HepG2 (cell line): ENCODE results near the gene RTCA. TPM values are rescaled to one million over a fixed set of nuclear protein-coding genes. Genes with fewer than 3 reads are reported as not detected.
A peak's percentile ranks its signal among the peaks of the same experiment; 100 is the strongest.

Experiments
- ATAC-seq: fragments of 200-7000 bp; cut with Tn5 transposase; 3 replicates; pipeline ENCODE4 v1.9.1; 2020; ENCODE audit warnings: mild to moderate bottlenecking, moderate library complexity
- BruUV-seq: library from RNA; stranded (reverse); fragments of 400-500 nt; replicated peaks from 2 replicates; lab custom pipeline; 2021; lab: Mats Ljungman, UMichigan
- CTCF ChIA-PET: fragments of 300-600 bp; formaldehyde crosslinking; extraction: SDS; loops from one replicate; lab custom pipeline; 2021; ENCODE audit warnings: low total read pairs, inconsistent platforms, low intra/inter-chr PET ratio; lab: Yijun Ruan, JAX
- POLR2A ChIA-PET: fragments of 350-600 bp; sonication (Branson Sonifier 250); formaldehyde crosslinking; loops from one replicate; lab custom pipeline; 2020; ENCODE audit warnings: antibody characterized with exemption, inconsistent platforms; lab: Yijun Ruan, JAX
- DNase-seq: peaks from one replicate; pipeline ENCODE4 v3.0.0-alpha.2; 2015; ENCODE audit warnings: low spot score
- FAIRE-seq: peaks from 3 replicates; lab custom pipeline; 2011; peaks lifted over from hg19 to GRCh38; lab: Jason Lieb, UNC
- H2AFZ ChIP-seq: one replicate; pipeline ENCODE4 v1.6.1; 2011; ENCODE audit warnings: low read length, inconsistent platforms
- H3K27ac ChIP-seq: fragments of 300-600 bp; 3 replicates; pipeline ENCODE4 v1.8.0; 2011; ENCODE audit warnings: mixed run types, mild to moderate bottlenecking, mixed read lengths, low read length, inconsistent platforms; ENCODE audit not compliant: insufficient read depth; ENCODE audit errors: extremely low read length
- H3K27me3 ChIP-seq, 2 experiments: fragments of 200-600 bp in 1 of 2; 2 replicates in 1 of 2; 3 replicates in 1 of 2; pipeline versions ENCODE4 v1.6.0 to v1.8.0; 2011; ENCODE audit warnings: low read length in 2 of 2, mild to moderate bottlenecking in 2 of 2, moderate library complexity in 2 of 2, inconsistent platforms in 1 of 2; ENCODE audit not compliant: insufficient read depth in 2 of 2, control insufficient read depth in 1 of 2
- H3K36me3 ChIP-seq, 2 experiments: fragments of 200-600 bp in 1 of 2; replicated peaks in 1 of 2; 2 replicates in 1 of 2; 3 replicates in 1 of 2; pipeline versions ENCODE4 v1.5.1 to v1.8.0; 2011; ENCODE audit warnings: low read length in 2 of 2, inconsistent platforms in 1 of 2; ENCODE audit not compliant: insufficient read depth in 2 of 2, control insufficient read depth in 1 of 2
- H3K4me1 ChIP-seq: 2 replicates; pipeline ENCODE4 v1.5.1; 2012; ENCODE audit warnings: low read length, inconsistent platforms; ENCODE audit not compliant: insufficient read depth
- H3K4me2 ChIP-seq: 2 replicates; pipeline ENCODE4 v1.6.0; 2011; ENCODE audit warnings: low read depth, low read length, inconsistent platforms
- H3K4me3 ChIP-seq, 3 experiments: fragments of 200-600 bp in 1 of 3; sonication (generic), shearing (Covaris generic) in 1 of 3; replicated peaks in 1 of 3; 2 replicates each; pipeline ENCODE4 v1.5.1; 2011 to 2016; ENCODE audit warnings: low read length in 3 of 3, inconsistent platforms in 2 of 3, low read depth in 2 of 3, mild to moderate bottlenecking in 2 of 3, control low read depth in 1 of 3, mixed read lengths in 1 of 3; ENCODE audit not compliant: insufficient read depth in 1 of 3
- H3K79me2 ChIP-seq: one replicate; pipeline ENCODE4 v1.6.1; 2011; ENCODE audit warnings: low read length, inconsistent platforms; ENCODE audit not compliant: insufficient read depth
- H3K9ac ChIP-seq: 2 replicates; pipeline ENCODE4 v1.6.0; 2011; ENCODE audit warnings: mild to moderate bottlenecking, low read depth, low read length, inconsistent platforms; ENCODE audit not compliant: insufficient read depth
- H3K9me3 ChIP-seq: 2 replicates; pipeline ENCODE4 v1.5.1; 2012; ENCODE audit warnings: mild to moderate bottlenecking, low read length
- H4K20me1 ChIP-seq: 2 replicates; pipeline ENCODE4 v1.6.0; 2011; ENCODE audit warnings: inconsistent platforms, mild to moderate bottlenecking, low read length, moderate library complexity; ENCODE audit not compliant: insufficient read depth
- ATF7 ChIP-seq, 2 experiments: fragments of 450-650 bp in 1 of 2; sonication (generic) in 1 of 2; formaldehyde crosslinking in 1 of 2; IDR thresholded peaks; 2 replicates each; pipeline versions ENCODE4 v1.4.0 to v1.6.1; 2016 to 2020; ENCODE audit warnings: antibody characterized with exemption in 1 of 2, mild to moderate bottlenecking in 1 of 2, missing genetic modification reagents in 1 of 2
- CEBPB ChIP-seq: IDR thresholded peaks from 2 replicates; pipeline ENCODE4 v1.6.1; 2011; ENCODE audit warnings: low read depth, low read length, improper control_type of control experiment, borderline replicate concordance
- CEBPG ChIP-seq: IDR thresholded peaks from 2 replicates; pipeline ENCODE4 v1.6.1; 2016
- GTF3A ChIP-seq: sonication (generic); formaldehyde crosslinking; conservative IDR thresholded peaks from 2 replicates; pipeline ENCODE4 v1.4.0; 2020; ENCODE audit warnings: mild to moderate bottlenecking, missing genetic modification reagents
- HNRNPH1 ChIP-seq: fragments of 200-400 bp; formaldehyde crosslinking; optimal IDR thresholded peaks from 2 replicates; pipeline ENCODE3; 2017; ENCODE audit warnings: mild to moderate bottlenecking, low read depth, low read length
- KLF12 ChIP-seq: sonication (generic); formaldehyde crosslinking; IDR thresholded peaks from 2 replicates; pipeline ENCODE4 v1.4.0; 2020; ENCODE audit warnings: missing genetic modification reagents, borderline replicate concordance
- MED13 ChIP-seq: sonication (generic); formaldehyde crosslinking; IDR thresholded peaks from 2 replicates; pipeline ENCODE4 v1.5.0; 2020; ENCODE audit warnings: missing genetic modification reagents
- MIER2 ChIP-seq: IDR thresholded peaks from 2 replicates; pipeline ENCODE4 v1.6.1; 2016; ENCODE audit warnings: missing biosample characterization, missing genetic modification reagents
- THAP11 ChIP-seq: IDR thresholded peaks from 2 replicates; pipeline ENCODE4 v1.6.1; 2016; ENCODE audit warnings: missing biosample characterization, missing genetic modification reagents
- TRIM24 ChIP-seq: sonication (generic); formaldehyde crosslinking; IDR thresholded peaks from 2 replicates; pipeline ENCODE4 v1.8.0; 2022; ENCODE audit warnings: mild to moderate bottlenecking, missing genetic modification reagents
- ZBTB8A ChIP-seq: sonication (generic); formaldehyde crosslinking; IDR thresholded peaks from 2 replicates; pipeline ENCODE4 v1.4.0; 2020; ENCODE audit warnings: mild to moderate bottlenecking, low read depth, missing genetic modification reagents, borderline replicate concordance
- ZNF383 ChIP-seq: sonication (generic); formaldehyde crosslinking; IDR thresholded peaks from 2 replicates; pipeline ENCODE4 v1.4.0; 2020; ENCODE audit warnings: missing genetic modification reagents, mild to moderate bottlenecking, borderline replicate concordance
- ZNF883 ChIP-seq: sonication (generic); formaldehyde crosslinking; IDR thresholded peaks from 2 replicates; pipeline ENCODE4 v1.5.1; 2020; ENCODE audit warnings: mild to moderate bottlenecking, missing genetic modification reagents; ENCODE audit errors: not compliant biosample characterization
- ZZZ3 ChIP-seq: sonication (generic); formaldehyde crosslinking; IDR thresholded peaks from 2 replicates; pipeline ENCODE4 v1.4.0; 2020; ENCODE audit warnings: missing genetic modification reagents, mild to moderate bottlenecking, borderline replicate concordance
- WGBS: methylation state at CpG from one replicate; pipeline ENCODE4 v1.1.6; 2017; ENCODE audit warnings: low lambda C conversion rate; 5-methylcytosine and 5-hydroxymethylcytosine counted together
- in situ Hi-C: cut with HindIII; loops from 2 replicates; pipeline ENCODE4 v1.10.0; 2017; ENCODE audit warnings: low pct_unique_long_range_greater_than_20kb; ENCODE audit not compliant: extremely low pct_ligation_motif_present
- intact Hi-C: fragments of 100-400 bp; cut with micrococcal nuclease; formaldehyde crosslinking; loops from one replicate; pipeline ENCODE4 v1.10.0; 2022; ENCODE audit not compliant: unreplicated experiment
- polyA plus RNA-seq, 8 experiments: library from polyadenylated mRNA; depleted of rRNA in 3 of 8; stranded (reverse) in 7 of 8; unstranded in 1 of 8; fragments of >200 nt; fragmentation: Illumina TruSeq in 4 of 8; extraction: Trizol in 4 of 8; gene quantifications; 2 replicates each; pipeline versions ENCODE4 v1.2.1 to v1.2.3, GENCODE V29; 2011 to 2016; ENCODE audit warnings: low read depth in 4 of 8, missing spikeins in 1 of 8, mixed read lengths in 1 of 8; ENCODE audit not compliant: insufficient read depth in 1 of 8
- total RNA-seq, 5 experiments: library from RNA; depleted of rRNA; stranded (reverse); fragments of >200 nt; fragmentation: Illumina TruSeq; extraction: Trizol; gene quantifications; 2 replicates each; pipeline ENCODE4 v1.2.3, GENCODE V29; 2016; ENCODE audit warnings: low read depth in 1 of 5
- TF ChIP-seq, protein P1 (sequence below): sonication (generic); formaldehyde crosslinking; IDR thresholded peaks from 2 replicates; pipeline ENCODE4 v1.4.0; 2020; ENCODE audit warnings: mild to moderate bottlenecking, missing genetic modification reagents
- TF ChIP-seq, protein P2 (sequence below), 2 experiments: fragments of 450-650 bp in 1 of 2; sonication (generic) in 1 of 2; formaldehyde crosslinking; IDR thresholded peaks; 2 replicates each; pipeline versions ENCODE4 v1.5.0 to v1.8.0; 2020 to 2022; ENCODE audit warnings: mild to moderate bottlenecking in 1 of 2, missing genetic modification reagents in 1 of 2
- TF ChIP-seq, protein P3 (sequence below): IDR thresholded peaks from 2 replicates; pipeline ENCODE4 v1.6.1; 2016; ENCODE audit warnings: missing genetic modification reagents, missing compliant biosample characterization
- TF ChIP-seq, protein P4 (sequence below): sonication (generic); formaldehyde crosslinking; IDR thresholded peaks from 2 replicates; pipeline ENCODE4 v1.4.0; 2020; ENCODE audit warnings: missing genetic modification reagents, mild to moderate bottlenecking, borderline replicate concordance
- TF ChIP-seq, protein P5 (sequence below): sonication (generic); formaldehyde crosslinking; IDR thresholded peaks from 2 replicates; pipeline ENCODE4 v1.5.1; 2020; ENCODE audit warnings: mild to moderate bottlenecking, missing genetic modification reagents, borderline replicate concordance

Gene RTCA
- total and polyA plus RNA-seq, 2 of the 13 experiments (the other 11 are each of a cell fraction or from before 2014, with no cell fraction given) = 22.7 to 31.0 TPM

DNA sequence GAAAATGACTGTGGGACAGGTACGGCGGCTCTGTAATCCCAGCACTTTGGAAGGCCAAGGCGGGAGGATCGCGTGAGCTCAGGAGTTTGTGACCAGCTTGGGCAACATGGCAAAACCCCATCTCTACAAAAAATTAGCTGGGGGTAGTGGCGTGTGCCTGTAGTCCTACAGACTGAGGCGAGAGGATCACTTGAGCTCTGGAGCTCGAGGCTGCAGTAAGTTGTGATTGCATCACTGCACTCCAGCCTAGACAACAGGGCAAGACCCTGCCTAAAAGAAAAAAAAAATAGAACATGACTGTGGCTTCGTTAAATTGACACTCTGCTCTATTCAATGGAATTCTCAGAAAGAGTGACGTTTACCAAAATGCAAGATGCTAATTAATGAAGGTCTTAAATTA lies 12.5 kb upstream of the RTCA start:
- no peak overlapping the region for H3K9ac ChIP-seq
- peaks cover 31% of the 10 kb centered on the region for H3K4me1 ChIP-seq
- H3K79me2 ChIP-seq = peaks cover 10% of the 10 kb centered on the region
- H3K4me2 ChIP-seq = peak overlapping the region; percentile 68
- ATAC-seq = no peak
- ChIA-PET CTCF (no interaction called here), POLR2A (no interaction called here)
- H3K36me3 ChIP-seq = no peaks in the 10 kb centered on the region
- in situ Hi-C loops = no loop called here
- no peak for FAIRE-seq
- peaks cover 0 to 3% of the 10 kb centered on the region in 2 experiments; a peak in 1 of 5 replicates for H3K27me3 ChIP-seq
- BruUV-seq = no TSS peak
- intact Hi-C loops = loop anchor here (2.0 to 5.0 kb wide), 2 partner anchors 13 to 99 kb away; partner anchors contain the start of genes CDC14A and RTCA
- no peak for DNase-seq
- no peak overlapping the region for H3K27ac ChIP-seq
- H3K4me3 ChIP-seq = peak overlapping the region in 2 of 3 experiments; percentile 20 to 38; a peak in 2 of 6 replicates
- no peaks in the 10 kb centered on the region for H3K9me3 ChIP-seq
- H4K20me1 ChIP-seq = no peaks in the 10 kb centered on the region
- WGBS = 15% methylated on average over 10 of the region's 10 CpGs
- no peak overlapping the region for H2AFZ ChIP-seq
- TF ChIP-seq TRIM24 (no peak), ATF7 (IDR thresholded peaks at IDR 0.05) (0 out of 2 replicates have a peak, but pooled peaks have one; percentile 18), ATF7 (CRISPR knock-in tag; IDR thresholded peaks at IDR 0.05) (no peak), KLF12 (CRISPR knock-in tag) (no peak), MIER2 (CRISPR knock-in tag) (no peak), THAP11 (CRISPR knock-in tag) (no peak), ZZZ3 (CRISPR knock-in tag) (no peak), HNRNPH1 (no peak), CEBPB (peak; percentile 74), CEBPG (CRISPR knock-in tag) (peak; percentile 84), MED13 (CRISPR knock-in tag) (no peak), ZNF883 (no peak), ZNF383 (CRISPR knock-in tag) (no peak), ZBTB8A (no peak), GTF3A (CRISPR knock-in tag) (no peak)
- TF ChIP-seq, protein P1, sequence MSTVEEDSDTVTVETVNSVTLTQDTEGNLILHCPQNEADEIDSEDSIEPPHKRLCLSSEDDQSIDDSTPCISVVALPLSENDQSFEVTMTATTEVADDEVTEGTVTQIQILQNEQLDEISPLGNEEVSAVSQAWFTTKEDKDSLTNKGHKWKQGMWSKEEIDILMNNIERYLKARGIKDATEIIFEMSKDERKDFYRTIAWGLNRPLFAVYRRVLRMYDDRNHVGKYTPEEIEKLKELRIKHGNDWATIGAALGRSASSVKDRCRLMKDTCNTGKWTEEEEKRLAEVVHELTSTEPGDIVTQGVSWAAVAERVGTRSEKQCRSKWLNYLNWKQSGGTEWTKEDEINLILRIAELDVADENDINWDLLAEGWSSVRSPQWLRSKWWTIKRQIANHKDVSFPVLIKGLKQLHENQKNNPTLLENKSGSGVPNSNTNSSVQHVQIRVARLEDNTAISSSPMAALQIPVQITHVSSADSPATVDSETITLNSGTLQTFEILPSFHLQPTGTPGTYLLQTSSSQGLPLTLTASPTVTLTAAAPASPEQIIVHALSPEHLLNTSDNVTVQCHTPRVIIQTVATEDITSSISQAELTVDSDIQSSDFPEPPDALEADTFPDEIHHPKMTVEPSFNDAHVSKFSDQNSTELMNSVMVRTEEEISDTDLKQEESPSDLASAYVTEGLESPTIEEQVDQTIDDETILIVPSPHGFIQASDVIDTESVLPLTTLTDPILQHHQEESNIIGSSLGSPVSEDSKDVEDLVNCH = no peak
- TF ChIP-seq, protein P2, sequence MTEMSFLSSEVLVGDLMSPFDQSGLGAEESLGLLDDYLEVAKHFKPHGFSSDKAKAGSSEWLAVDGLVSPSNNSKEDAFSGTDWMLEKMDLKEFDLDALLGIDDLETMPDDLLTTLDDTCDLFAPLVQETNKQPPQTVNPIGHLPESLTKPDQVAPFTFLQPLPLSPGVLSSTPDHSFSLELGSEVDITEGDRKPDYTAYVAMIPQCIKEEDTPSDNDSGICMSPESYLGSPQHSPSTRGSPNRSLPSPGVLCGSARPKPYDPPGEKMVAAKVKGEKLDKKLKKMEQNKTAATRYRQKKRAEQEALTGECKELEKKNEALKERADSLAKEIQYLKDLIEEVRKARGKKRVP (CRISPR knock-in tag; IDR thresholded peaks at IDR 0.05) = peak in 1 of 2 experiments; percentile 59; a peak in 2 of 4 replicates
- TF ChIP-seq, protein P3, sequence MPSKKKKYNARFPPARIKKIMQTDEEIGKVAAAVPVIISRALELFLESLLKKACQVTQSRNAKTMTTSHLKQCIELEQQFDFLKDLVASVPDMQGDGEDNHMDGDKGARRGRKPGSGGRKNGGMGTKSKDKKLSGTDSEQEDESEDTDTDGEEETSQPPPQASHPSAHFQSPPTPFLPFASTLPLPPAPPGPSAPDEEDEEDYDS (CRISPR knock-in tag) = no peak
- TF ChIP-seq, protein P4, sequence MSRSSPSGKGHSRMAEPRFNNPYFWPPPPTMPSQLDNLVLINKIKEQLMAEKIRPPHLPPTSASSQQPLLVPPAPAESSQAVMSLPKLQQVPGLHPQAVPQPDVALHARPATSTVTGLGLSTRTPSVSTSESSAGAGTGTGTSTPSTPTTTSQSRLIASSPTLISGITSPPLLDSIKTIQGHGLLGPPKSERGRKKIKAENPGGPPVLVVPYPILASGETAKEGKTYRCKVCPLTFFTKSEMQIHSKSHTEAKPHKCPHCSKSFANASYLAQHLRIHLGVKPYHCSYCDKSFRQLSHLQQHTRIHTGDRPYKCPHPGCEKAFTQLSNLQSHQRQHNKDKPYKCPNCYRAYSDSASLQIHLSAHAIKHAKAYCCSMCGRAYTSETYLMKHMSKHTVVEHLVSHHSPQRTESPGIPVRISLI (CRISPR knock-in tag) = peak; percentile 47; the same call in 1 of the 2 replicates
- TF ChIP-seq, protein P5, sequence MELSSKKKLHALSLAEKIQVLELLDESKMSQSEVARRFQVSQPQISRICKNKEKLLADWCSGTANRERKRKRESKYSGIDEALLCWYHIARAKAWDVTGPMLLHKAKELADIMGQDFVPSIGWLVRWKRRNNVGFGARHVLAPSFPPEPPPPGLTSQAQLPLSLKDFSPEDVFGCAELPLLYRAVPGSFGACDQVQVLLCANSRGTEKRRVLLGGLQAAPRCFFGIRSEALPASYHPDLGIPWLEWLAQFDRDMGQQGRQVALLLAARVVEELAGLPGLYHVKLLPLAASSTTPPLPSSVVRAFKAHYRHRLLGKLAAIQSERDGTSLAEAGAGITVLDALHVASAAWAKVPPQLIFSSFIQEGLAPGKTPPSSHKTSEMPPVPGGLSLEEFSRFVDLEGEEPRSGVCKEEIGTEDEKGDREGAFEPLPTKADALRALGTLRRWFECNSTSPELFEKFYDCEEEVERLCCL = no peak
